Coronary artery (tissue), 2 donors: Measurements from ENCODE around the gene KRTAP24-1.

Experiments used
- DNase-seq: peaks from one replicate; pipeline ENCODE4 v3.0.0-alpha.2; 2017; ENCODE audit warnings: low spot score
- H3K27ac ChIP-seq, 2 donors: fragments of 200-600 bp; sonication (generic); one replicate each; pipeline ENCODE4 v1.5.1; 2016 to 2019
- H3K4me3 ChIP-seq: fragments of 200-600 bp; sonication (generic); 2 replicates; pipeline ENCODE4 v1.5.1; 2016; ENCODE audit warnings: mild to moderate bottlenecking, moderate library complexity
- TF ChIP-seq, protein P1 (sequence below): fragments of 200-600 bp; sonication (generic); IDR thresholded peaks from one replicate; pipeline ENCODE4 v1.5.1; 2019; ENCODE audit warnings: antibody characterized with exemption

Gene KRTAP24-1

DNA sequence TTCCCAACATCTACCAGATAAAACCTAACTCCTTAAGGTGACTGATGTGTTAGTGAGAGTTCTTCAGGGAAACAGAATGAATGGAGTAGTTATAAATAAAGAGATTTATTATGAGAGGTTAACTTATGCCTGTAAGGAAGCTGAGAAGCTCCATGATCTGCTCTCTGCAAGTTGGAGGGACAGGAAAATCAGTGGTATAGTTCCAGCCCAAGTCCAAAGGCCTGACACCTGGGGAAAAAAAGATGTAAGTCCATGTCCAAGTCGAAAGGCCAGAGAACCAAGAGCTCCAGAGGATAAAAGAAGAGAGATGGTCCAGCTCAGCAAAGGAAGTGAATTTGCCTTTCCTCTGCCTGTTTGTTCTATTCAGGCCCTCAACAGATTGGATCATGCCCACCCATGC is 27.1 kb downstream of the KRTAP24-1 start:
- TF ChIP-seq, protein P1, sequence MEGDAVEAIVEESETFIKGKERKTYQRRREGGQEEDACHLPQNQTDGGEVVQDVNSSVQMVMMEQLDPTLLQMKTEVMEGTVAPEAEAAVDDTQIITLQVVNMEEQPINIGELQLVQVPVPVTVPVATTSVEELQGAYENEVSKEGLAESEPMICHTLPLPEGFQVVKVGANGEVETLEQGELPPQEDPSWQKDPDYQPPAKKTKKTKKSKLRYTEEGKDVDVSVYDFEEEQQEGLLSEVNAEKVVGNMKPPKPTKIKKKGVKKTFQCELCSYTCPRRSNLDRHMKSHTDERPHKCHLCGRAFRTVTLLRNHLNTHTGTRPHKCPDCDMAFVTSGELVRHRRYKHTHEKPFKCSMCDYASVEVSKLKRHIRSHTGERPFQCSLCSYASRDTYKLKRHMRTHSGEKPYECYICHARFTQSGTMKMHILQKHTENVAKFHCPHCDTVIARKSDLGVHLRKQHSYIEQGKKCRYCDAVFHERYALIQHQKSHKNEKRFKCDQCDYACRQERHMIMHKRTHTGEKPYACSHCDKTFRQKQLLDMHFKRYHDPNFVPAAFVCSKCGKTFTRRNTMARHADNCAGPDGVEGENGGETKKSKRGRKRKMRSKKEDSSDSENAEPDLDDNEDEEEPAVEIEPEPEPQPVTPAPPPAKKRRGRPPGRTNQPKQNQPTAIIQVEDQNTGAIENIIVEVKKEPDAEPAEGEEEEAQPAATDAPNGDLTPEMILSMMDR: no peak
- no peak overlapping the region for H3K4me3 ChIP-seq
- no peak overlapping the region for H3K27ac ChIP-seq
- no peak for DNase-seq

DNA sequence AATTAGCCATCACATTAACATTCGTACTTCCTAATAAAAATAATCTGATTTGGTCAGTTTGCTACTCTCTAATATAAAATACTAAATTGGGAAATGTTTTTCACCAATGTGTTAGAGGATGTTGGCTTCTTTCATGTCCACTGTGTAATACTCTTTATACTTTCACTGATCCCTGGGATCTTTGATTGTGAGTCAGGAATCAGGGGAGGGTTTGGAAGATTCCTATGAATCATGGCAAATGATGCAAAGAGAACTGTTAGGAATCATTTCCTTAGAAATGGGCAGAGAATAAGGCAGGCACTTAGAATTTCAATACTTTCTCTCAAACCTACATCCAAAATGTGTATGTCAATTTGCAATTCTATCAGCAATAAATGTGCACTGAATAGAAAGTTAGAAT is 31.0 kb downstream of the KRTAP24-1 start:
- H3K4me3 ChIP-seq: no peak overlapping the region
- H3K27ac ChIP-seq: no peak overlapping the region
- DNase-seq: no peak
- TF ChIP-seq, protein P1: no peak

DNA sequence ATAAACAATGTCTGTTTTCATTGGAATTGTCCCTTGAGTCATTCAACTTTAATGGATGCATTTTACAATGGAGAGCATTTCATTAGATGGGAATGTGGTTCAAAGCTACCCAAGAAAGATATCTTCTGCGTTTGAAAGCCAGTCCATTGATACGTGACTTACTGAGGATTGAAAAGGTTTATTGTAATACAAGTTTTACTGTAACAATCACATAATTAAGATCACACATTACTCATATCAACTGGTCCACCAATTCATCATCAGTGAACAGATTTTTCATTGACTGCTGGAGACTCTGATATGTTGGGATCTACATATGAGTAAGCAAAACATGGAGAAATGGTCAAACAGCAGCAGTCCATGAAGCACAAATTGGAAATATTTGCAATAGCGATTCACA is 32.8 kb downstream of the KRTAP24-1 start:
- H3K4me3 ChIP-seq: no peak overlapping the region
- no peak overlapping the region for H3K27ac ChIP-seq
- TF ChIP-seq, protein P1: no peak
- no peak for DNase-seq

DNA sequence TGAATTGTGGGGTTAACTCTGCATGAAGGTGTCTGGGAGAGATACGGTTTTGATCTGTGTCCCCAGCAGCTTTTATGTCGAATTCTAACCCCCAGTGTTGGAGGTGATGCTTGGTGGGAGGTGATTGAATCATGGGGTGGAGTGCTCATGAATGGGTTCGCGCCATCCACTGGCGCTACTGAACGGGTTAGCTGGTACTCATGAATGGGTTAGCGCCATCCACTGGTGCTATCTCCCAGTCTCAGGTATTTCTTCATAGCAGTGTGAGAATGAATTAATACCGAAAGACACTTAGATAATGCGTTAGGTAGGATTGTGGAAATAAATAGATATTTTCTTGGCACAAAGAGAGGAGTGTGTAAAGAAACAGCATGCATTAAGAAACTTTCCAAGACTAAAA is 33.9 kb downstream of the KRTAP24-1 start:
- Histone ChIP-seq H3K4me3 (no peak overlapping the region), H3K27ac (no peak overlapping the region)
- no peak for DNase-seq
- TF ChIP-seq, protein P1: no peak

DNA sequence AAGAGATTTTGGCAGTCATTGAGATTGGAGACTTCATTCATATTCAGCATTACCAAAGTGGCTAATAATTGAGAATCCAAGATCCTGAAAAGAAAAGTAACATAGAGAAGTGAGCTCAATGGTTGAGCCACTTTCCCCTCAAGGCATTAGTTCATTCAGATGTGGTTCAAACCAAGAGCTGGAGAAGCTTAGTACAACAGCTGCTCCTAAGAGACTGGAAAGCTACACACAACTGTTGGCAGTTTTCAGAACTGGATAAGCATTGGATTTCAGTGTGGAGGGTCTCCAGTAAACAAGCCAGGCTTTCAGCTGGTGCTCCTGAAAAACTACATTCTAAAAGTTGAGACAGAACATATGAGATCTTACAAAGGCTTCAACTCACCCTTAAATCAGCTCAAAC is 37.7 kb downstream of the KRTAP24-1 start:
- TF ChIP-seq, protein P1: no peak
- no peak for DNase-seq
- H3K27ac ChIP-seq: no peak overlapping the region
- H3K4me3 ChIP-seq: no peak overlapping the region

DNA sequence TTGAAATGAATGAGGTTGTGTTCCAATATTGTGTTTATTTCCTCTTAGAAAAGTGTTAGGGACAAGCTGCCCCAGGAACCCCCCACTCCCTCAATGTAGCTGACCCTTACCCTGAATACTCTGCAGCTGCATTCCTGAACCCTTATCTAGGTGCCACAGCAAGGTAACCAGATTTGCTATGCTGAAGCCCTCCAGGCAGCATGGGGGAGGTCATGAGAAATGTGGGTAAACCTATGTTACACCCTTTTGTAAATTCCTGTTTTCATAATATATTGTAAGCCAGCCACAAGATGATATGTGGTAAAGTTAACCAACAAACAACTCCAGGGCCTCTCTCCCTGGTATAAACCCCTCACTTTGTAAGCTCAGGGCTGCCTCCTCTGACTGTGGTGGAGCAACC is 39.1 kb downstream of the KRTAP24-1 start:
- no peak overlapping the region for H3K4me3 ChIP-seq
- DNase-seq: no peak
- TF ChIP-seq, protein P1: no peak
- H3K27ac ChIP-seq: no peak overlapping the region

DNA sequence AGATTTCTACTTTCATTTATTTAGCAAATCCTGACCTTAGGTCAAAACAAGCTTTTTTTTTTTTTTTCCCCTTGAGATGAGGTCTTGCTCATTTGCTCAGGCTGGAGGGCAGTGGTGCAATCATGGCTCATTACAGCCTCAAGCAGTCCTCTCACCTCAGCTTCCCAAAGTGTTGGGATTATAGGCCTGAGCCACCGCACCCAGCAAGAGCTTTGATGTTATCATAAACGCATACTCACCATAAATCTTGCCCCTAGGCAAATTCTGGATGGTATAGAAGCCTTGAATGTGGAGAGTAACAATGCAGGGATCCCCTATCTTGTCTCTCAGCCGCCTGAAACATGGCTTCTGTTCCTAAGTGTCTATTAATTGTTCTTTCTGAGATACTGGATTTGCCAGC is 42.1 kb downstream of the KRTAP24-1 start:
- Histone ChIP-seq H3K4me3 (no peak overlapping the region), H3K27ac (no peak overlapping the region)
- TF ChIP-seq, protein P1: no peak
- DNase-seq: no peak
